ENCODE results near the gene EPHA7.

GRCh38 chr6:93295631-93296030 lies 123.7 kb downstream of the EPHA7 start:
- no peak for TF ChIP-seq ZNF423 (tag by site-specific recombination; IDR thresholded peaks at IDR 0.05)
- TF ChIP-seq CTCF (tag by site-specific recombination; IDR thresholded peaks at IDR 0.05), result no peak
- no peak for TF ChIP-seq ZNF837 (tag by site-specific recombination; IDR thresholded peaks at IDR 0.05)
